ENCODE results near the gene FAM131A. TPM values are rescaled to one million over a fixed set of nuclear protein-coding genes. Genes with fewer than 3 reads are reported as not detected.

FAM131A gene
- total and polyA plus RNA-seq, 10 of the 15 experiments (the other 5 are each of a cell fraction or from before 2014, with no cell fraction given), result 0.31 to 4.5 (median 1.5) TPM

- TF ChIP-seq MEF2B (IDR thresholded peaks at IDR 0.05; ENCODE audit: partially characterized antibody, poor library complexity, severe bottlenecking) (no peak), EGR1 (IDR thresholded peaks at IDR 0.05; ENCODE audit: borderline replicate concordance in 1 of 2, low read depth in 2 of 2, low read length in 2 of 2) (peak in 1 of 2 experiments; percentile 72; a peak in 2 of 3 replicates), ZBED1 (IDR thresholded peaks at IDR 0.05; ENCODE audit: borderline replicate concordance) (no peak)
Observed at GRCh38 chr3:184361932-184362667, 24.7 kb downstream of the FAM131A start (continued).

GRCh38 chr3:184362668-184363546 lies 25.5 kb downstream of the FAM131A start:
- ATAC-seq (peak; percentile 90), DNase-seq (ENCODE audit: low read depth, low spot score) (peak; percentile 94), FAIRE-seq (peak; percentile 99)
- POLR2A ChIA-PET, result interaction anchor here (0.5 to 1.0 kb wide), 4 partner anchors 29 to 79 kb away, joined by 3 to 4 read pairs (median 3); no protein-coding TSS in a partner anchor
- WGBS (ENCODE audit: insufficient coverage, insufficient replicate concordance, low lambda C conversion rate, missing lambda C conversion rate), result 1% methylated on average over 60 of the region's 68 CpGs
- Histone ChIP-seq H3K79me2 (ENCODE audit: control insufficient read depth, insufficient read depth, low read length) (peaks cover 20% of the 10 kb centered on the region), H3K27me3 (replicated peaks in 1 of 2; ENCODE audit: control insufficient read depth in 2 of 2, insufficient read depth in 2 of 2, low read length in 1 of 2) (no peaks in the 10 kb centered on the region; a peak in 1 of 4 replicates), H3K4me3 (peak overlapping the region; percentile 67), H3K36me3 (ENCODE audit: control insufficient read depth in 2 of 2, insufficient read depth in 2 of 2, low read length in 1 of 2) (peaks cover 2 to 5% of the 10 kb centered on the region in 2 experiments; a peak in 1 of 4 replicates), H4K20me1 (ENCODE audit: control insufficient read depth, insufficient read depth) (no peaks in the 10 kb centered on the region), H3K9me3 (replicated peaks; ENCODE audit: control insufficient read depth, insufficient read depth, low read length) (no peaks in the 10 kb centered on the region), H3K4me1 (ENCODE audit: control insufficient read depth, insufficient read depth, low read length) (peaks cover 10% of the 10 kb centered on the region), H2AFZ (ENCODE audit: control insufficient read depth, low read depth, low read length) (peak overlapping the region; percentile 84), H3K4me2 (ENCODE audit: control insufficient read depth, insufficient read depth) (peak overlapping the region; percentile 76), H3K27ac (ENCODE audit: control insufficient read depth, insufficient read depth) (peak overlapping the region; percentile 87), H3K9ac (ENCODE audit: control insufficient read depth, insufficient read depth, low read length) (peak overlapping the region; percentile 81)
- RAD21 ChIA-PET (ENCODE audit: unreplicated experiment), result interaction anchor here (0.9 to 1.4 kb wide), 2 partner anchors 9 to 106 kb away, joined by 3 to 7 read pairs; no protein-coding TSS in a partner anchor
- intact Hi-C loops (cut with micrococcal nuclease; ENCODE audit: unreplicated experiment), result loop anchor here (5.0 kb wide), 1 partner anchor 46 kb away; no protein-coding TSS in a partner anchor
- in situ Hi-C loops (cut with MboI), result no loop called here
- CTCF ChIA-PET, result interaction anchor here (0.6 to 2.9 kb wide), 4 partner anchors 9 to 151 kb away, joined by 3 to 10 read pairs (median 4); no protein-coding TSS in a partner anchor
- SMC1A ChIA-PET (ENCODE audit: uncharacterized antibody, unreplicated experiment), result interaction anchor here (1.7 kb wide), 1 partner anchor 9 kb away, joined by 6 read pairs; no protein-coding TSS in a partner anchor
- BruUV-seq (replicated peaks), result no TSS peak
- TF ChIP-seq MYB (IDR thresholded peaks at IDR 0.05; ENCODE audit: borderline replicate concordance, low read depth, low read length) (no peak), RELA (IDR thresholded peaks at IDR 0.05; ENCODE audit: borderline replicate concordance, partially characterized antibody) (no peak), ESRRA (IDR thresholded peaks at IDR 0.05; ENCODE audit: low read length) (no peak), EZH2 (IDR thresholded peaks at IDR 0.05; ENCODE audit: borderline replicate concordance, control insufficient read depth, low read depth, low read length) (no peak), IKZF2 (IDR thresholded peaks at IDR 0.05) (no peak), RAD21 (IDR thresholded peaks at IDR 0.05; ENCODE audit: insufficient read depth, low read depth, low read length) (no peak), MEF2B (IDR thresholded peaks at IDR 0.05; ENCODE audit: partially characterized antibody, poor library complexity, severe bottlenecking) (no peak), RUNX3 (IDR thresholded peaks at IDR 0.05; ENCODE audit: low read length) (peak; percentile 90), CHD2 (IDR thresholded peaks at IDR 0.05; ENCODE audit: borderline replicate concordance, low read depth, low read length) (peak; percentile 85), STAT3 (IDR thresholded peaks at IDR 0.05; ENCODE audit: low read depth, low read length) (no peak), HDAC2 (IDR thresholded peaks at IDR 0.05) (no peak), EP300 (IDR thresholded peaks at IDR 0.05; ENCODE audit: borderline replicate concordance in 1 of 2, control insufficient read depth in 1 of 2, low read depth in 2 of 2, low read length in 2 of 2) (no peak), RAD51 (IDR thresholded peaks at IDR 0.05) (no peak), MLLT1 (IDR thresholded peaks at IDR 0.05) (peak; percentile 86)
